IPS DF 19.7 (cell line): ENCODE data around the gene CERS5.
"Not testable (repeated sequence)": the region's sequence is repeated elsewhere in the genome, so short reads cannot be mapped to it uniquely, and the experiment has no call there.

Source experiments
- DNase-seq: peaks from one replicate; pipeline ENCODE4 v3.0.0-alpha.2; 2013; ENCODE audit warnings: low read depth, low spot score

Gene CERS5

DNA sequence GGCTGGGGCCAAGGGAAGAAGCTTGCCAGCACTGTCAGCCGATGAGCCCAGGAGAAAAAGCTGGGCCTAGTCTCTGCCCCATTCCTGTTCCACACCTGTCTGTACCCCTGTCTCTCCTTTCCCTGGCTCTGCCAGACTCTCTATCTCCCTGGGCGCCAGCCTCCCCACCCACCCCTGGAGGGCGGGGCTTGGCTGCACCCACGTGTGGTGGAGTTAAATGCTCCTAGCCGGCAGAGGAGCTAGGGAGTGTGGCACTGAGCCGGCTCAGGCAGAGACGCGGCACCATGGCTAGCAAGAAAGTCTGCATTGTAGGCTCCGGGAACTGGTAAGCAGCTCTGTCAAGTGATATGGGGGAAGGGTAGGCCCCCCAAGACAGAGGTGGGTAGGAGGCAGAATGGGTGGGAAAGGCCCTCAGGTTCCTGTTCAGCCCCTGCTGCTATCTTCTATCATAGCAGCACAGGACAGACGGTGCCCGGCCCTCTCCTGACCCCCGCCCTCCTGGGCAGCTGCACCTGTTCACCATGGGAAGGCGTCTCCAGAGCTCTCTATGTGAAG is 63.3 kb downstream of the CERS5 start, which contains the start of gene GPD1:
Gene GPD1 (plus strand): TSS at position 242 of the 555 bp plus-strand sequence. CDS start 43 bp downstream, at position 285.
- DNase-seq, result no peak

DNA sequence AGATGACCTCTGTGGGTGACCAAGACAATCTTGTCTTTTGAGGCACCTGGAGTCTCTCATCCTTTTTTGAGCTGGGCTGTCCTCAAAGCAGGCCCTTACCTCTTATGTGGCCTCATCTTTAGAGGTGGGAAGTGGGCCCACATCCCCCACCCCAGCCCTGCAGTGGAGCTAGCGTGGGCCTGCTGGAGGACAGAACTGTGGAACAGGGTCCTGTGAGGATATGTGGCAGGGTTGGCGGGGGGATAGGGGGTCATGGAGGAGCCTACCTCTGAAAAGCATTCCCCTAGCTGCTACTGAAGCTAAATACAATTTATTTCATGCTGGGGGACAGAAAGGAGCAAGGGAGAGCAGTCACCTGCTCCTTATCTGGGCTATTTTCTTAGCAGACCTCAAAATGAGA is 63.8 kb downstream of the CERS5 start:
- DNase-seq, result no peak

DNA sequence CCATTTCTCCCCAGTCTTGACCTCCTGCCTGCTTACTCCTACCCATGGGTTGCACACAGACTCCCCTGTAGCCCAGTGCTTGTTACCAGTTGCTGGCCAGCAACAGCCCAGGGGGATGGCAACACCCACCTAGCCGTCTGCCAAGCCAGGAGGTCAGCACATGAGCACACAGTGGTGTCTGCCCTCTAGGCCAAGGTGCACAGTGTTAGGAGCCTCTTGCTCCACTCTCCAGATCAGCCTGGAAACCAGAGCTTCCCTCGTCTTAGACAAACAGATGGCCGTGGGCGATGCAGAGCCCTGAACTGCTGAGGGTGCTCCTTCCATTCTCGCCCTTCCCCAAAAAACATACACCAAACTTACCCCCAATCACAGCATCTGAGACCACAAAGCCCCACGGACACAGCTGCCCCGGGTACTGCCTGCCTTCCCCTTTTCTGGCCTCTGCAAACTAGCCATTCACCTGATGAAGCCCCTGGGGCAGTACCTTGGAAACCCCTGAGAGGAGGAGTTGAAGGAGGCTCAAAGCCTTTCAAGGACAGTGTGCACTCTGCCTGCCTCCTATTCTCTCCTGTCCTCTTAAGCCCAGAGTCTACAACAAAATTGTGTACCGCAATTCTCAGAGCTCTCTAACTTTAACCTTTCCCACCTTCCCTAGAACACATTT is 64.4 kb downstream of the CERS5 start:
- no peak for DNase-seq

DNA sequence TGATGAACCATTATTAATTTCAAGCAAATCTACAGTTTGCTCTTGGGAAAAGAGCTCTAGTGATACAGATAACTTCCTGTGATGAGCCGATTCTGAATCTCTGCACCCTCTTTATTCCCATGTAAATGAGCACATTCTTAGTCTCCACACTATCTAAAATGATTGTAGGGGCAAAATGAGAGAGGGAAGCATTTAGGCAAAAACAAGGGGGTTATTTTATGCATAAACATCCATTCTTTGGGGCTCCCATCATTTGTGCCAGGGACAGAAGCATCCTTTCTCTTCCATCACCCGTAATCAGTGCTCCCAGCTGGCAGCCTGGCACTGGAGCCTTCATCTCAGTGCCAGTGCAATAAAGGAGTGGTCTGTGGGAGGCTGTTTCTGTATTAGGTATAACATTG is 65.0 kb downstream of the CERS5 start:
- DNase-seq, result no peak

DNA sequence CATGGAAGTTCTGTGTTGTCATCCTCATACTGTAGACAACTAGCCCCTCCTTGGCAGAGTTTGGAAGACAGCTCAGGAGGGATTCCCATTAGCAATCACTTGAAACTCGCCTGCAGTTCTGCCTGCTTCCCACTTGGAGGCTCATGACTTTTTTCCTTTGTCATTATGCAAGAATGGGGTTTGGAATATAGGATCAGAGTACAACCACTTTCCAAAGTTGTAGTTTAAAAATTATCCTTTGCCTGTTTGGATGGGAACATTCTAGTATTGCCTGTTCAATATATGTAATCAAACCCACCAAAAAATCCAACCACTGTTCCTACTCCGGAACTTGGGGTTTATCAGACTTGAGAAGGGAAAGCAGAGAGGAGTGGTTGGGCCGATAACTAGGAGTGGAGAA is 65.5 kb downstream of the CERS5 start:
- DNase-seq, result no peak

DNA sequence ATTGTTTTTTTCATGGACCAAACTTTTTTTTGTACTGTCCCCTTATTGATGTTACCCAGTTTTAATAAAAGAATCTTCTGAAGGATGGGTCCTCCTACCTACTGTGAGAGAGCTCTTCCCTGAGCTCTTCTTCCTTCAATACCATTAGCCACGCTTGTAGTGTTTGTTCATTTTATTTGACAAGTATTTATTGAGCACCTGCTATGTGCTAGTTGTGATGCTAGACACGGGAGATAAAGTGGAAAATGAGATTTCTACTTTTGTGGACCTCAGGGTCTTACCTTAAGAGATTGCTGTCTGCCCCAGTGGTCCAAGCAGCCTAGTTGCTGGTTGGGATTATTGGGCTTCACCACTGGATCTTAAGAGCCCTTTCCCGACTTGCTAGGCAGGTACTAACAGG is 66.6 kb downstream of the CERS5 start:
- DNase-seq, result no peak

DNA sequence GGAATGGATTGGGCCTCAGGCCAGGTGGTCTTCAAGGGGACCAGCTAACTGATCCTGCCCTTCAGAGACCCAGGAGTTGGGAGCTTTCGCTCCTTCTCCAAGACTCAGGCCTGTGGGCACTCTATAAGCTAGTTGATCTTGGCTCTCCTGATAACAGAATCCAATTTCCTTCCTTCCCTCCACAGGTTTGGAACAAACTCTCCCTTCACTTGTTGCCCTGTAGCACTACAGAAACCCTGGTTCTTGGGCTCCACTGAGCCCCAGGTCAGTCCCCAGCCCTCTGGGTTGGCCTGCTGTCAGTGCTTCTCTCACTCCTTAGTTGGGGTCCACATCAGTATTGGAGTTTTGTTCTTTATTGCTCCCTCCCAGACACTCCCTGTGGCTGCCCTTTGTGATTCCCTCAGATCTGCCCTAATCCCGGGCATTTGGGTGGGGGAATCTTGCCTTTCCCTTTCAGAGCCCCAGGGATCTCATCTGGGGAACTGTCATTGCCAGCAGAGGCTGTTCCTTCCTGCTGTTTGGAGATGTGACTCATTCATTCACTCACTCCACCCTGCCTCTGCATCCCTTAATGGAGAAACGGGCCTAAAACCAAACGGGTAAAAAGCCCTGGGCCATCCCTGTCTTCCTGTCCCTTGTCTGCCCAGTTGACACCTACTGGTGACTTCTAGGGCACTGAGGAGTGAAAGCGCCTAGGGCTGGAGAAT is 67.7 kb downstream of the CERS5 start:
- DNase-seq, result no peak

DNA sequence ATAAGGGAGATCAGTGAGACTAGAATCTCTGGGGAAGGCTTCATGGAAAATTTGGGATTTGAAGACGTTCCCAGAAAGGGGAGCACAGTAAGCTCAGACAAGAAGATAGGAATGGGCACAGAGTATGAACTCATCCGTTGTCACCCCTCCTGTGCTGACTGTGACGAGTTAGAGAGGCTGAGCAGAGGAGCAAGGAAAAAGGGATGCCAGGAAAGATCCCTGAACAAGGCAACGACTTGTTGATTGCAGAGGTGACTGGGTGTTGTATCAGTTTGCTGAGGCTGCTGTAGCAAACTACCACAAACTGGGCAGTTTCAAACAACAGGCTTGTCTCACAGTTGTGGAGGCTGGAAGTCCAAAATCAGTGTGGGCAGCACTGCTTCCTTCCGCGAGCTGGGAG is 69.2 kb downstream of the CERS5 start:
- no peak for DNase-seq

DNA sequence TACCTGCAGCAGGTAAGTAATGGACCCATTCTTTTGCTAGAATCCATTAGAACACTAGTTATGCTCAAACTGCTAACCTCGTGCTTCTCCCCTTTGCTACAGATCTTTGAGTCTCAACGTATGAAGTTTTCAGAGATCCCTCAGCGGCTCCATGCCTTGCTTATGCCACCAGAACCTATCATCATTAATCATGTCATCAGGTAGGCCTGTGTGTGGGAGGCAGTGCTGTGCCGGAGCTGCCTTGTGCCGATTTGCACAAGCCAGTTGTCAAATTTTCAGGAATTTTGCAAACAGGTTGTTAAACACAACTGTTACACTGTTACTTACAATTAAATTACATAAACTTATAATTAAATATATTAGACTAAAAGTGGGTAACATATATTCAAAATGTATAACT is 76.8 kb downstream of the CERS5 start:
- no peak for DNase-seq

DNA sequence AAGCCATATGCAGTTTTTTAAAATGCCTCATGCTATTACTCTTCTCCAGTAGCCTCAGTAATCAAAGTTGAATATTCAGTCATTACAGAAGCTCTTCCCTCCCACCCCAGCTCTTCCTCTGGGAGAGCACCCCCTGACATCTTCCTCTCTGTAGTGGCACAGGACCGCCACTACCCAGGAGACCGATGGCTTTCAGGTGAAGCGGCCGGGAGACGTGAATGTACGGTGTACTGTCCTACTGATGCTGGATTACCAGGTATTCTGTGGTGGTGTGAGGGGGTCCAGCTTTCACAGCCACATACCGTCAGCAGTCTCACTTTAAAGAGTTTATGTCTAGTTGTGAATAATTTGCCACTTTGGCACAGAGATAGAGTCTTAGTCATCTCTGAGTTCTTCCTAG is 77.4 kb downstream of the CERS5 start:
- no peak for DNase-seq

DNA sequence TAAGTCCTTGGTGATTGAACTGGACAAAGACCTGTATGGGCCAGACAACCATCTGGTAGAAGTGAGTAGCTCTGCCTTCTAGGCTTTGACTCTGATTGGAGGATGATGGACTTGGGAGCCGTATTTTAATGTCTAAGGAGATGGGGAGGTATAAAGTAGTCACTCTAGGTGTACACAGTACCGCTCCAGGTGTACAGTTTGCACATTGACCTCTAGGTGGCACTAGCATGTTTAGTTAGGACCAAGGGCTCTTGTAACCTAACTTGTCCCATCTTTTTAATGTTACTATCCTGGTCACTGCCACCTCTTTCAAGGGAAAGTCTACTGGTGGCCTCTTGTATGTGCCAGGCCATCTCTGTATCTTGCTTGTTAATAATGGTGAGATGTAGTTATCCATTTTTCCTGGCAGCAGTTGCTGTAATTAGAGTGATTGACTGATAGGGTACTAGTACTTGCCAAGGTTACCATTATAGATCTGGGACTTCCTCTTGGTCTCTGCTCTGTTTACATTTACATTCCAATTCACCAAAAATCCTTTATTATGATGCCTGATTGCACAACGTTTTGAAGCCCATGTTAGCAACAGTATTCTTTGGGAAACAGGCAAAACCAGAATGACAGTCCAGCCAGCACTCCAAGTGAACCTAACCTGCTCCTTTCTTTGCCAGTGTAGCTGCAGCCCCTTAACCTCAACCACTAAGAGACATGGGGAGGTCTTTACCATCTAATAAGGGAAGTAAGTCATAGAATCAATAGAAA is 78.4 kb downstream of the CERS5 start:
- DNase-seq, result no peak

DNA sequence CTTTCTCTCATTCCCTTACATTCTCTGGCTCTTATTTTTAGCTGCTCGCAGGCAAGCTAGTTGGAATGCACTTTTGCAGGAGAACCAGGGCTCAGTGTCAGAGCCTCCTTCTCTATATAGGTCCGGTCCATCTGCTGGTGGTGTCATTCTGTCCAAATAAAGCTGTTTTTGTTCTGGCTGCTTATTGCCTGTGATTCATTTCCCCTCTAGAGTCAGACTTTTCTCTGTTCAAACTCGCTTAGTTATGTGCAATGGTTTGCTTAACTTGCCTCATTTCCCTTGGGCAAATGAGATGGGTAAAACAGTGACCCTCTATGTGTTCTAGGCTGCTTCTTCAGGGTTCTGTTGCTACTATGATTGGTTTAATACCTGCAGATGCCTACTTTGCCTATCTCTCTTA is 79.2 kb downstream of the CERS5 start:
- DNase-seq, result no peak

DNA sequence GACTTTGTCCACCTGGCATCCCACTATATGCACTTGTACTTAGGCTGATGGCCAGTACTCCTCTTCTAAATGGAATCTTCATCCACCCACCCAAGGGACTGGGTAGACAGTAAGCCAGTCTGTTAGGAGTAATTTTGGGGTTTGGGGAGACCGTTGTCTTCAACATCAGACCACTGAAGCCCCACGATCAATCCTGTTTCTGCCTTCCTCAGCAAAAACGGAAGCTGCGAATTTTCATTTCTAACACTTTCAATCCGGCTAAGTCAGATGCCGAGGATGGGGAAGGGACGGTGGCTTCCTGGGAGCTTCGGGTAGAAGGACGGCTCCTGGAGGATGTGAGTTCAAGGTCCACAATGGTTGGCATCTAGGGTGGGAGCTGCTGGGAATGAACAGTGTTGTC is 80.0 kb downstream of the CERS5 start:
- no peak for DNase-seq

DNA sequence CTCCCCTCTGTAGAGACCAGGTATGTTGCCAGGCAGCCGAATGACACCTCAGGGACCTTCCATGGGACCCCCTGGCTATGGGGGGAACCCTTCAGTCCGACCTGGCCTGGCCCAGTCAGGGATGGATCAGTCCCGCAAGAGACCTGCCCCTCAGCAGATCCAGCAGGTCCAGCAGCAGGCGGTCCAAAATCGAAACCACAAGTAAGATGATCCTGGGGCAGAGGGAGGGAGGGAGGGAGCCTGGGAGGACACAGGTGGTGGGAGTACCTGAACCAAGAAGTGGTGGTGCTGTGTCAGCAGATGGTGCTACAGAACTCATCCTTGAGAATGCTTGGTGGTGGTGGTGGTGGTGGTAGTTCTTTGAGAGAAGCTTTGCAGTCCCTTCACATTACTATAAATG is 81.0 kb downstream of the CERS5 start:
- no peak for DNase-seq

DNA sequence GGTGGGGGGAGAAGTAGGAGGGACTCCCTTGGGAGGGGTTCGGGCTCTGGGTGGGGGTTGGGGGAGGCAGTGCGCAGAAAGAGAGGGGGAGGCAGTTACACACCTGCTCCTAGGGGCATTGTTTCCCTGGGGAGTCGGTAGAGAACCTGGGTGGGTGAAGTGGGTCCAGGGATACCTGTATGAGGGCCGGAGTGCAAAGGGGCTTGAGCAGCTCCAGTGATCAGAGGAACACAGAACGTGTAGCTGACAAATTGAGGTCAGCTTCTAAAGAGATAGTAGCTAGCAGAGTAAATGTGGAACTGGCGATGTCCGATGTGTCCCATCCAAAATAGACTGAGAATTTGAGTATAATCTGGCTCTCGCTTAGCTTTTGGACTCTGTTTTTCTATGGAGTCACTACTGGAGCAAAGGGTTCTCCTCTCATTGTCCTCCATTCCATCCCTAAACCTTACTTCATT is 81.5 kb downstream of the CERS5 start:
- no peak for DNase-seq

DNA sequence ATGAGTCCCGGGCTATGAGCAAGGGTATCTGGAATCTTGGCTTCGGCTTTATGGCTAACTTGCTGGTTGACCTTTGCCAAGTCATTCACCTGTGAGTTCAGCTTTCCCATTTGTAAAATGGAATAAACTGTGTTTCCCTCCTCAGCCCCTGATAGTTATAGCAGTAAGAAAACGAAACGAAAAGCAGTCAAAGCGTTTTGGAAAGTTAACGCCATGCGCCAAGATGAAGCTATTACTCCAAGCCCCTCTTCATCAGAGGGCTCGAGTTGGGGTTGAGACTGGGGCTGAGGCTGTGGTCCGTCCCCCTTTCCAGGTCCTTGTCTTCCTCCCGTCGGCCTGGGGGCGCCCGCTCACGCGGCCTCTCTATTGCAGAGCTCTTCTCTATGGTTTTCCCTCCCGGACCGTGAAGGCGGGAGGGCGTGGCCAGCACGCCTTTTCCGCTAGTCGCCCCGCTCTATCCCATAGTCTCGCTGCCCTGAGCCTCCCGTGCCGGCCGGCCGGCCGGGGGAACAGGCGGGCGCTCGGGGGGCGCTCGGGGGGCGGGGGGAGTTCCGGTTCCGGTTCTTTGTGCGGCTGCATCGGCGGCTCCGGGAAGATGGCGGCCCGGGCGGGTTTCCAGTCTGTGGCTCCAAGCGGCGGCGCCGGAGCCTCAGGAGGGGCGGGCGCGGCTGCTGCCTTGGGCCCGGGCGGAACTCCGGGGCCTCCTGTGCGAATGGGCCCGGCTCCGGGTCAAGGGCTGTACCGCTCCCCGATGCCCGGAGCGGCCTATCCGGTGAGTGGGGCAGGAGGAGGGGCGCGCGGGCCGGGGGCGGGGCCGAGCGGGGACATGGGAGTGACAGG is 82.2 kb downstream of the CERS5 start, which contains the start of gene SMARCD1:
Gene SMARCD1 (plus strand): TSS at position 568 of the 840 bp plus-strand sequence. CDS start 28 bp downstream, at position 596.
- DNase-seq, result peak; percentile 92

DNA sequence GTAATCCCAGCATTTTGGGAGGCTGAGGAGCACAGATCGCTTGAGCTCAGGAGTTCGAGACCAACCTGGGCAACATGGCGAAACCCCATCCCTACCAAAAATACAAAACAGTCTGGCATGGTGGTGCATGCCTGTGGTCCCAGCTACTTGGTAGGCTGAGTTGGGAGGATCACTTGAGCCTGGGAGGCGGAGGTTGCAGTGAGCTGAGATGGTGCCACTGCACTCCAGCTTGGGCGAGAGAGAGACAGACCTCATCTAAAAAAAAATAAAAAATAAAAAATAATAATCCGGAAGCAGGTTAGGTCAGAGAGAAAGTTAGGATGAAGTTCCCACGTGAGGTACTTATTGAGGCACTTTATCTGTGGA is 82.8 kb downstream of the CERS5 start:
- not testable (repeated sequence) for DNase-seq

DNA sequence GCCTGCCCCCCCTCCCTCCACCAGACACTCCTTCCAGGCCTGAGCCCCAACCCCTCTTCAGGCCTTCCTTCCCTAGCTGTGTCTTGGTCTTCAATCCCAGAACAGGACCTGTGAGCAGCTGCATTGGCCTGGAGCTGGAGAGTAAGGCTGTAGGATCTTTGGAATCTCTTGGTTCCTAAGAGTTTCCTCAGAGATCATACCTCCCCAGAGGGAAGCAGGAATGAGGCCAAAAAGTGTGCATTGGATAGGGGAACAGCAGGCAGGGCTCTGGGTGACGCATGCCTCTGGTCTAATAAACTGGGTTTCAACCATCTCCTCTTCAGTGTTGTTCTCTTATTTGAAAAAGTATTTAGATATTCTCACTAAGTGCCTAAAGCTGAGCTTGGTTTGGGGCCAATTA is 83.9 kb downstream of the CERS5 start:
- DNase-seq, result no peak

DNA sequence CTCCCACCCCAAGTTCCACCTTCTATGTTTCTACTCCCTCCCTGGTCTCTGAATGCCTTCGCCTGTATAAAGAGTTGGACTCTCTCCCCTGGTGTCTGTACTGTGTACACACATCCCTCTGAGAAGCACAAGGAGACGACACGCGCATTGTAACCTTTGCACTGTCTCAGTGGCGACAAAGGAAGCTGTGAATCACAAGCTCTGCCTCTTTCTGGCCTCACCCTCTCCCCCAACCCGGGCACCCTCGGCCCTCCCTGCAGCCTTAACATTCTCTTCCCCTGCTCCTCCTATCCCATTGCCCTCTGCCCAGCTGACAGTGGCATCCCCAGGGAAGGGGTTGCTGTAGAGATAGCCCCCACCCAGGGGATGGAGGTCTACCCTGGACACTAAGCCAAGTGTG is 84.5 kb downstream of the CERS5 start:
- no peak for DNase-seq

DNA sequence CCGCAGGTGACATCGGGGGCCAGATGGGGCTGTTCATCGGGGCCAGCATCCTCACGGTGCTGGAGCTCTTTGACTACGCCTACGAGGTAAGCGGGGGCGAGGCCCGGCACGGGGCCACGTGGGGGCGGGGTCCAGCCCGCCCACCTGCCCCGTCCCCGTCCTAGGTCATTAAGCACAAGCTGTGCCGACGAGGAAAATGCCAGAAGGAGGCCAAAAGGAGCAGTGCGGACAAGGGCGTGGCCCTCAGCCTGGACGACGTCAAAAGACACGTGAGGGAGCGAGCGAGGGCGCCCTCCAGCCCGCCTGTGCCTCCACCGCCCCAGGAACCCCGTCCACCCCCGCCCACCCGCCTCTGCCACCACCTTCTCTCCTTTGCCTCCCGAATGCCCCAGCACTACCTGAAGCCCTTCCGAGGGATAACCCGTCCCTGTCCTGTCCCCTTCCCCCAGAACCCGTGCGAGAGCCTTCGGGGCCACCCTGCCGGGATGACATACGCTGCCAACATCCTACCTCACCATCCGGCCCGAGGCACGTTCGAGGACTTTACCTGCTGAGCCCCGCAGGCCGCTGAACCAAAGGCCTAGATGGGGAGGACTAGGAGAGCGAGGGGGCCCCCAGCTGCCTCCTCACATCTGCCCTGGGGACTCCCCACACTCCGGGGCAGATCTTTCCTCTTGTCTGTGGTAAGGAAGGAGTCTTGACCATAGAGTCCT is 85.9 kb downstream of the CERS5 start:
- no peak for DNase-seq

DNA sequence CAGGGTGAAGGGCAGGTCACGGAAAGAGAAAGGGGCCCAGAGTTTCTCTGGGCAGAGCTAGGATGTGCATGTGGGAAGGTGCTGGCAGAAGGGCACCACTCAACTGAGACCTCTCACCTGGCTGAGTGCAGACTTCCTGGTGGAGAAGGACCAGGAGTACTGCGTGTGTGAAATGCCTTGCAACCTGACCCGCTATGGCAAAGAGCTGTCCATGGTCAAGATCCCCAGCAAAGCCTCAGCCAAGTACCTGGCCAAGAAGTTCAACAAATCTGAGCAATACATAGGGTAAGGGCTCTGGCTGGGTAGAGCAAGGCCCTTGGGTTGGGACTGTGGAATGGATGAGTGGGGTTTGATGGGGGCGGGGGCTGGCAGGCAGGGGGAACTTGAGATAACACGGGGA is 87.4 kb downstream of the CERS5 start:
- DNase-seq, result no peak
